Measurements from ENCODE around the gene DESI1.
A peak's percentile ranks its signal among the peaks of the same experiment; 100 is the strongest.
"Not testable (repeated sequence)": the region's sequence is repeated elsewhere in the genome, so short reads cannot be mapped to it uniquely, and the experiment has no call there.

The DESI1 gene

DNA sequence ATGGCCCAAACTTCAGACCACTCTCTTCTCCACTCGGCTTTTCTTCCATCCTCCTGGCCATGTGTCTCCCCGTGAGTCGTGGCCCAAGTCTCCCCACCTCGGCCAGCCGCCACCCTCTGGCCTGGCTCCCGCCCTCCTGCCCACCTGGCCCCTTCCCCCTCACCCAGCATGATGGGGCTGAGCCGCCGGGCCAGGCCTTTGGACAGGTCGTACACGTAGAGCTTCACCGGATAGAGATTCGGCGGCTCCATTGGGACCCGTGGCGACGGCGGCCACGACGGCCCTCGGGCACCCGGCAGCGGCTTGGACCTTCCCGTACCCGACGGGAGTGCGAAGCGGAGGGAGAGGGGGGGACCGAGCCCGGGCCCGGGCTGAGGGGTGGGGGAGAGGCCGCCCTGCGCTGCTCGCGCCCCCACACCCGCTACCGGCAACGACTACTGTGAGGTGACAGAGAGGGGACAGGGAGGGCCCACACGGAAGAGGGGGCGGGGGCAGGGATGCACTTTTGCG is at the start of gene DESI1:
Gene DESI1, minus strand, starts transcription at position 455 of the 510 bp plus-strand sequence. Its CDS starts 204 bp downstream, at position 251.
- DNase-seq: no peak

DNA sequence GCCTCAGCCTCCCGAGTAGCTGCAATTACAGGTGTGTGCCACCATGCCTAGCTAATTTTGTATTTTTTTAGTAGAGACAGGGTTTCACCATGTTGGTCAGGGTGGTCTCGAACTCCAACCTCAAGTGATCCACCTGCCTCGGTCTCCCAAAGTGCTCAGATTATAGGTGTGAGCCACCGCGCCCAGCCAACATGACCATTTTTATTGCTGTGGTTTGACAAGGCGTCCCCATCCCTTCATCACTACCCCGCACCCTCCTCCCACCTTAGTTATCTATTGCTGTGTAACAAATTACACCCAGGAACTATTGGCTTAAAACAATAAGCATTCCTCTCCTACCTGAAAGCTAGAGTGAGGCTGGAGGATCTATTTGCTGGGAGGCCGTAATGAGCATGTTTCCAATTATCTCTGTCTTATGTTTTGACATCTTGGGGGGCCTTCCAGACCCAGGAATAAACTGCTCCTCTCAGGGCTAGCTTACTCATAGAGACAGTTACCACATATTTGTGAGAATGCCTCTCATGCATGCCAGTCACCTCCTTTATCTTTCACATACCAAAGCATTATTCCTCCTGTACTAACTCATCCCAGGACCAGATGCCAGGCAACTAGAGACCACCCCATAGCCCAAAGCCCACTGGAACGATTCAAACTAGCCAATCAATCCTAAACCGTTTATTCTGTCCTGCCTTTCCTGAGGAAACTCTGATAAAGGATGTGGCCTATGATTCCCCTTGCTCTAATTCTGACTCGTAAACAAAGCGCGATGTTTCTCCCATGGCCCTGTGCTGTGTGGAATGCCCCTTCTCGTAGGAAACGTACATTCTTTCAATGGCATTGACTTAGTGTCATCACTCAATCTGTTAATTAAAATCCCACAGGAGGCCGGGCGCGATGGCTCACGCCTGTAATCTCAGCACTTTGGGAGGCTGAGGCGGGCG is 48.4 kb upstream of the DESI1 start:
- no peak for DNase-seq

DNA sequence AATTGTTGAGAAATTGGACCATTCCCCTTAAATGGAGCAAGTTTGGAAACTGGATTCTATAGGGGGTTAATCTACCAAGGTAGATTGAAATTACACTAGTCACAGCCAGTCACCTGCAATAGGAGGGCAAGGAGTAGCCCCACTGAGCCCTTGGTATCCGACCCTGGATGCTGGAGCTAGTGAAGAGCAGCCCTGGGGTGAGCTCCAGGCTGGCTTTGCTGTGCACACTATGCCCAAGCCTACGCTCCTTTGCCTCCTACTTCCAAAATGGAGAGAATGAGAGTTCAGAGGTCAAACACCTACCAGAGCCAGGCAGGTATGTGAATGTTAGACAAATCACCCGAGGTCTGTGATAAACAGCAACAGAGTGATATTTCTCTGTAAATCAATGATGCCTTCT is 44.1 kb upstream of the DESI1 start:
- no peak for DNase-seq

DNA sequence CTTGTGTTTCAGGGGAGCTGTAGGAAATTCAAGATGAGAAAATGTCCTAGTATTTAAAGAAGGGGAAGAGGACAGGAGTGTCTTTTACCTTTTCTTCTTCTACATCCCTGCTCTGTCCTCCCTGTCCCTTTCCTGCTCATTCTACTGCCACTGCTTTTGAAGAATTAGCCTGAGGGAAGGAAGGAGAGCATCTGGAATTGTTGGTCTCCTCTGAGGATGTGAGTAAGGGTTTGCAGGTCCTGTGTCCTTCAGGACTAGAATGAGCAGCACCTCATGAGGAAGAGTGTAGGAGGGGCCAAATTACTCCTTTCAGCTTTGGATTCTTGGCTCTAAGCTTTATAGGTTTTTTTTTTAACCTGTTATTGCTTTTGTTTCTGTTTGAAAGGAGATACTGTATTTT is 43.6 kb upstream of the DESI1 start:
- no peak for DNase-seq

DNA sequence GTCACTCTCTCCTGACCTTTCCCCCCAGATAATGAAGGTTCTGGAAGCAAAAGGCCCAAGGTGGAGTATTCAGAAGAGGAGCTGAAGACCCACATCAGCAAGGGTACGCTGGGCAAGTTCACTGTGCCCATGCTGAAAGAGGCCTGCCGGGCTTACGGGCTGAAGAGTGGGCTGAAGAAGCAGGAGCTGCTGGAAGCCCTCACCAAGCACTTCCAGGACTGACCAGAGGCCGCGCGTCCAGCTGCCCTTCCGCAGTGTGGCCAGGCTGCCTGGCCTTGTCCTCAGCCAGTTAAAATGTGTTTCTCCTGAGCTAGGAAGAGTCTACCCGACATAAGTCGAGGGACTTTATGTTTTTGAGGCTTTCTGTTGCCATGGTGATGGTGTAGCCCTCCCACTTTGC is 42.8 kb upstream of the DESI1 start:
- DNase-seq: not testable (repeated sequence)

DNA sequence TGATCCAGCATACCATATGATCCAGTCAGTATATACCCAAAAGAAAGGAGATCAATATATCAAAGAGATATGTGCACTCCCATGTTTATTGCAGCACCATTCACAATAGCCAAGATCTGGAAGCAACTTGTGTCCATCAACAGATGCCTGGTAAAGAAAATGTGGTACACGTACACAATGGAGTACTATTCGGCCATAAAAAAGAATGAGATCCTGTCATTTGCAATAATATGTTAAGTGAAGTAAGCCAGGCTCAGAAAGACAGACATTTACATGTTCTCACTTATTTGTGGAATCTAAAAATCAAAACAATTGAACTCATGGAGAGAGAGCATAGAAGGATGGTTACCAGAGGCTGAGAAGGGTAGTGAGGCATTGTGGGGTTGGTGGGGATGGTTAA is 40.9 kb upstream of the DESI1 start:
- DNase-seq: no peak

DNA sequence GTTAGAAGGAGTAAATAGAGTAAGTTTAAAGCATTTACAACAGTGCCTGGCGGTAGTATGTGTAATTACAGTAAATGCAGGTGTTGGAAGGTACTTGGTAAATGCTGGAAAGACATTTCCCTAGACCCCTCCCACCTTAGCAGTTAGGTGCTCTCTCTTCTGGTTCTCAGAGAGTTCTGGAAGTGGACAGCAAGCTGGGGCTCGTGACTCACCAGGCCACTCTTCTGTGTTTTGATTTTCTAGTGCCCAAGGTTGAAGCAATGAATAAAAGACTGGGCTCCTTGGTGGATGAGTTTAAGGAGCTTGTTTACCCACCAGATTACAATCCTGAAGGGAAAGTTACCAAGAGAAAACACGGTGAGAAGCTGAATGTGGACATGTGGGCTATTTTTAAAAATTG is 40.2 kb upstream of the DESI1 start:
- no peak for DNase-seq

DNA sequence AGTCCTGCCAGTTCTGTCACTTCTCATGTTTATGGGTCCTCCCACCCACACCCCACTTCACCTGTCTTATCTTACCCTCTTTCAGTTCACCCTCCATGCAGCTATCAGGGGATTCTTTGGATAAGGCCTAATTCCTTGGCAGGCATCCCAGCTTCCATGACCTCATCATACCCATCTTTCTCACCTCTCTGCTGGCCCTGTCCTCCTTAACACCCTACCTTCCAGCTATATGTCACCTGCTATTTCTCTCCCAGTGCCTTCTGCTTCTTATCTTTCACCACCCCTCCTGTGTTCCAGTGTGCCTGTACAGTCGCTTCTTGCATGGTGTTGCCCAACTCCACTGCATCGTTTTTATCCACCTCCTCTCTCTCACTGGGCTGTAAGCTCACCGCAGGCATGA is 39.6 kb upstream of the DESI1 start:
- DNase-seq: no peak

DNA sequence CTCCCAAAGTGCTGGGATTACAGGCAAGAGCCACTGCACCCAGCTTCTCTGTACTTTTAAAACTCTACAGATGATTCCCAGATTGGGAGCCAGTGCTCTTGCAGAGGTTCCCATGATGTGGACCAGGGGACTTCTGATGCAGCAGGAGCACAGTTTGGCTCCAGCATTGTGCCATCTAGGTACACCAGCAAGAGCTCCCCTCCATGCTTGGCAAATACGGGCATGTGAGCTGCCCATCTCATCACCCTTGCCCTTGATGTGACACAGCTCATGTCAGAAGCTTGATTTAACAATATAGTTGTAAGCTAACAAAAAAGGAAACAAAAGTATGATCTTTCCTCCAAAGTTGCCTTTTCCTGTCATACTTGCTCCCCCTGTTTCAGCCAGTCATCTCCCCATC is 39.1 kb upstream of the DESI1 start:
- no peak for DNase-seq

DNA sequence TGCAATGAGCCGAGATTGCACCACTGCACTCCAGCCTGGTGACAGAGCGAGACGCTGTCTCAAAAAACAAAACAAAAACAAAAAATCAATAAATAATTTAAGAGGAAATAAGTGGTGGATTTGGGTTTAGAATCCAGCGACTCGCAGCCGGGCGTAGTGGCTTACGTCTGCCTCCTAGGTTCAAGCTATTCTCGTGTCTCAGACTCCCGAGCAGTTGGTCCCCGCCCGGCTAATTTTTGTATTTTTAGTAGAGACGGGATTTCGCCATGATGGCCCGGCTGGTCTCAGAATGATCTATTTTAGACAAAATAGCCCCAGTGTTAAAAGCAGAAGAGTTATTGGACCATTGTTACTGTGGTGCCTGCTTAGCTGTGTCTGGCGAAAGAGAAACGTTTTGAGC is 38.0 kb upstream of the DESI1 start:
- DNase-seq: no peak

DNA sequence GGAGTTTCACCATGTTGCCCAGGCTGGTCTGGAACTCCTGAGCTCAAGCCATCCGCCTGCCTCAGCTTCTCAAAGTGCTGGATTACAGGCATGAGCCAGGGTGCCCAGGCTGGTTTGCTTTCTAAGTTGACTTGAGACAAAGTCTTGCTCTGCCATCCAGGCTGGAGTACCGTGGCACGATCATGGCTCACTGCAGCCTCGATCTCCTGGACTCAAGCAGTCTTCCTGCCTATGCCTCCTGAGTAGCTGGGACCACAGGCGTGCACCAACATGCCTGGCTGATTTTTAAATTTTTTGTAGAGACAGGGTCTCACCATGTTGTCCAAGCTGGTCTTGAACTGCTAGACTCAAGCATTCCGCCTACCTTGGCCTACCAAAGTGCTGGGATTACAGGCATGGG is 36.9 kb upstream of the DESI1 start:
- no peak for DNase-seq

DNA sequence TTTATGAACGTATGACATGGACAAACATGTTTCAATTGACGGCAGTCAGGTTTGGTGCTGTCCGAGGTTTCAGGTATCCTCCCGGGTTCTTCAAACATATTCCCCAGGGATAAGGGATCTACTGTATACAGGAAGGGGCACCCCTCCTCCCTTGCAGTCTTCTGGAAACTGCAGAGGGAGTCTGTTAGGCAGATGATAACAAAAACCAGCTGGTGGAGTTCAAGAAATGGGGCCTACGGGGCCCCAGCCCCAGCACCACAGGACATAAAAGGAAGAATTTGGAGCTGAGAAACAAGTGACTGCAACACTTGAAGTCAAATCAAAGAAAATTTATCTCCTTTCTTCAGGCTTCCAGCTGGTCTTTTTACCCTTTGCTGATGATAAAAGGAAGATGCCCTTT is 35.7 kb upstream of the DESI1 start:
- DNase-seq: no peak

DNA sequence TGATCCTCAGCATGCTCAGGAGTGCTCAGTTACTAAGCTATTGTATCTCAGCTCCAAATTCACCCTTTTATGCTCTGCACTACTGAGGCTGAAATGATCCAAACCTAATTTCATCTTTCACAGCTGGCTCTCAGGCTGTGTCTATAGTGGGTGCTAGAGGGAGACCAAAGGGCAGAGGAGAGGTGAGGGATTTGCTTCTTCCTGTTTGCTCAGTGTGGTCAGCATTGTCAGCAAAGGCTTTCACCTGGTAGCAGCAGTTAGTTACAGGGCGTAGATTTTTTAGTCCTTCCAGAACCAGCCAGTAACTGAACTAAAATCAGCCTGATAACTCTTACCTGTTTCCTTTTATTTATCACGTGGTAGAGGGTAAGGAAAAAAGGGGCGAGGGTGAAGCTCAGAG is 33.5 kb upstream of the DESI1 start:
- DNase-seq: no peak

DNA sequence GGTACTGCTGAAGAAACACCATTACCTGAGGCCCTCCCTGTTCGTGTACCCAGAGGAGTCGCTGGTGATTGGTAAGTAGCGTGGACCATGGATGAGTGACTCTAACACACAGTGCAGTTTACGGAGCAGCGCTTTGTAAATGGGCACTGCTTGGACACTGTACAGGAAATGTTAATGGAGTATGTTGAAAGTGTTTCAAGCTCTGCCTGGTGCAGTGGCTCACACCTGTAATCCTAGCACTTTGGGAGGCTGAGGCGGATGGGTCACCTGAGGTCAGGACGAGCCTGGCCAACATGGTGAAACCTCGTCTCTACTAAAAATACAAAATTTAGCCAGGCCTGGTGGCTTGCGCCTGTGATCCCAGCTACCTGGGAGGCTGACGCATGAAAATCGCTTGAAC is 30.0 kb upstream of the DESI1 start:
- DNase-seq: no peak

DNA sequence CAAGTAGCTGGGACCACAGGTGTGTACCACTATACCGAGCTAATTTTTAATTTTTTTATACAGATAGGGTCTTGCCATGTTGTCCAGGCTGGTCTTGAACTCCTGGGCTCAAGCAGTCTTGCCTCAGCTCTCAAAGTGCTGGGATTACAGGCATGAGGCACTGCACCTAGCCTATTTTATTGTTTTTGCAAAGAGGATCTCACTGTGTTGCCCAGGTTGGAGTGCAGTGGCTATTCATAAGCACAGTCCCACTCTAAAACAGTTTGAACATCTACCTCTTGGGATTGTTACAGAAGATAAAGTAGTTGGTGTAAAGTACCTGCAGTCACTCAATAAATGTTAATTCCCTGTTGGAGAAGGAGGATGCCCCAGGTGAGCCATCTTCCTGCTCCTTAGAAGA is 29.4 kb upstream of the DESI1 start:
- no peak for DNase-seq

DNA sequence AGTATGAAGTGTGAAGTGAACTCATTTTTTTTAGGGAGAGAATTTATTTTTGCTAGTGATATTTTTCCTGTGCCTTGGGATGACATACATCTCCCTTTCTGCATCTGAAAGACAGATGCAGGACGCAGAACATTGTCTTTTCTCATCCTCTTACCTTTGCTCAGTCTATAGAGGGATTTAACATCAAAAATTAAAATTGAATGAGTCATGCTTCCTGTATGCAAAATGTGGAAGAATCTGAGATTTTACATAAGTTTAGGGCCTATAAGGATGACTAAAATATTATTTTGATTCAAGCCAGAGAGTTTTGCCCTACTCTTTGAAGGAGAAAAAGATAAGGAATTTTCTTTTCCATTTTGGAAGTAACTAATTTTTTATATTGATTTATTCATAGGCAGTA is 27.6 kb upstream of the DESI1 start:
- no peak for DNase-seq

DNA sequence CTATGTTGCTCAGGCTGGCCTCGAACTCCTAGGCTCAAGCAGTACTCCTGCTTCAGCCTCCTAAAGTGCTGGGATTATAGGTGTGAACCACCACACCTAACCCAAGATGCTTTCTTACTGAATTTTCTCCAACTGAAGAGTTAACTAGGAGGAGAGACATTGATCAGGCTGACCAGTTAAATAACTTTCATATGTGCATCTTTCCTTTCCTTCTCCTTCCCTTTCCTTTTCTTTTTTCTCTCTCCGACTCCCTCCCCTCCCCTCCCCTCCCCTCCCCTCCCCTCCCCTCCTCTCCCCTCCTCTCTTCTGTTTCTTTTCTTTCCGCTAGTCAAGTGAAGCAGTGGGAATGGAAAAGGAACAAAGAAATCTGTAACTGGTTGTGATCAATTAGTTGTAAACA is 26.9 kb upstream of the DESI1 start:
- DNase-seq: no peak

DNA sequence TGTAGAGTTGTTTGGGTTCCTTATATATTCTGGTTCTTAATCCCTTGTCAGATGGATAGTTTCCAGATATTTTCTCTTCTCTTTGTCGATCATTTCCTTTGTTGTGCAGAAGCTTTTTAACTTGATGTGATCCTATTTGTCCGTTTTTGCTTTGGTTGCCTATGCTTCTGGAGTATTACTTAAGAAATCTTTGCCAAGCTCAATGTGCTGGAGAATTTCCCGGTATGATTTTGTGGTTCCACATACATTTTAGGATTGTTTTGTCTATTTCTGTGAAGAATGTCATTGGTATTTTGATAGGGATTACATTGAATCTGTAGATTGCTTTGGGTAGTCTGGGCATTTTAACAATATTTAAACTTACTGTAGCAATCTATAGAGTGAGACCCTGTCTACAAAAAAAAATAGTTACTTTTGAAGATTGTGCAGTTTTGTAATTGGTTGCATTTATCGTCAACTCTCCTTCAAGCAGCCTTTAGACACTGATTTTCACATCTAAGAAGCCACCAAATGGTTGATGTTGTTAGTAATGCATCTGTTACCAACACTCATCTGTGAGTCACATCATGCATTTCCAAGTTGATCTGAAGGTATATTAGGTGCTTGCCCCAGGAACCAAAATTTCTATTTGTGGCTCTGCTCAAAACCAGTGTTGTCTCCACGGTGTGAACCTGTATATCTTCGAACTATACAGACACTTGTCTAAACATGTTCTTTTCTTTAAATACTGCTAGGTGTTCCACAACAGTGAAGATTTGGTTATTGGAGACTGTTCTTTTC is 21.7 kb upstream of the DESI1 start:
- no peak for DNase-seq

DNA sequence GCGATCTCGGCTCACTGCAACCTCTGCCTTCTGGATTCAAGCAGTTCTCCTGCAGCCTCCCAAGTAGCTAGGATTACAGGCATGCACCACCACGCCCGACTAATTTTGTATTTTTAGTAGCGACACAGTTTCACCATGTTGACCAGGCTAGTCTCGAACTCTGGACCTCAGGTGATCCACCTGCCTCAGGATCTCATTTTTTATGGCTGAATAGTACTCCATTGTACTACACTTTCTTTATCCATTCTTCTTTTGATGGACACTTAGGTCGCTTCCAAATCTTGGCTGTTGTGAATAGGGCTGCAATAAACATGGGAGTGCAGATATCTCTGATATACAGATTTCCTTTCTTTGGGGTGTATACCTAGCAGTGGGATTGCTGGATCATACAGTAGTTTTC is 21.0 kb upstream of the DESI1 start:
- DNase-seq: no peak

DNA sequence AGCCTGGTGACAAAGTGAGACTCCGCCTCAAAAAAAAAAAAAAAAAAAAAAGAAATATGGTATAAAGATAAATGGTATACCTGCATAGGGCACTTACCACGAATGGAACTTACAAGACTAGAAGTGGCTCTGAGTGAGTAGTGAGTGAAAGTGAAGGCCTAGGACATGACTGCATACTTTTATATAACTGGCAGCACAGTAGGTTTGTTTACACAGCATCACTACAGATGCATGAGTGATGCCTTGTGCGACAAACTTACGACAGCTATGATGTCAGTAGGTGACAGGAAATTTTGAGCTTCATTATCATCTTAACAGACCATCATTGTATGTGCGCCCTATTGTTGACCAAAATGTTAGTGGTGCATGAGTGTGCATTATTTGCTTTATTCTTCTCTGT is 17.9 kb upstream of the DESI1 start:
- no peak for DNase-seq

DNA sequence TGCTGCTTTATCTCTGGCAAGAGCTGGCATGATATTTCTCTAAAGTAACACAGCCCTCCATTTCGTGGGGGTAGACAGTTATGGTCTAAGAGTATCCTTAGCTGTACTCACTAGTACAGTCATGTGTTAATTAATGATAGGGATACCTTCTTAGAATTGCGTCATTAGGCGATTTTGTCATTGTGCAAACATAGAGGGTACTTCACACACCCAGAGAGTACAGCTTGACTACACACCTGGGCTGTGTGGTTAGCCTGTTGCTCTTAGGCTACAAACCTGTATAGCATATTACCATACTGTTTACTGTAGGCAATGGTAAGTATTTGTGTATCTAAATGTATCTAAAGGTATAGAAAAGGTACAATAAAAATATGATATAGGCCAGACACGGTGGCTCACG is 17.3 kb upstream of the DESI1 start:
- DNase-seq: no peak

DNA sequence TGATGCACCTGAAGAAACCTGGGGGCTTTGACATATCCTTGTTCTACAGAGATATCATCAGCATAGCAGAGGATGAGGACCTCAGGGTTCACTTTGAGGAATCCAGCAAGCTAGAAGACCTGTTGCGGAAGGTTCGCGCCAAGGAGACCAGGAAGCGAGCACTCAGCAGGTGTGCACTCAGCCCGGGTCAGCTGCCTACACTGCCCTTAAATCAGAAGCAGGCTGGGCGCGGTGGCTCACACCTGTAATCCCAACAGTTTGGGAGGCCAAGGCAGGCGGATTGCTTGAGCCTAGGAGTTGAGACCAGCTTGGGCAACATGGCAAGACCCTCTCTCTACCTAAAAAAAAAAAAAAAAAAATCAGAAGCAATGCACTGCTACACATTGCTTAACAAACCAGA is 16.8 kb upstream of the DESI1 start:
- not testable (repeated sequence) for DNase-seq

DNA sequence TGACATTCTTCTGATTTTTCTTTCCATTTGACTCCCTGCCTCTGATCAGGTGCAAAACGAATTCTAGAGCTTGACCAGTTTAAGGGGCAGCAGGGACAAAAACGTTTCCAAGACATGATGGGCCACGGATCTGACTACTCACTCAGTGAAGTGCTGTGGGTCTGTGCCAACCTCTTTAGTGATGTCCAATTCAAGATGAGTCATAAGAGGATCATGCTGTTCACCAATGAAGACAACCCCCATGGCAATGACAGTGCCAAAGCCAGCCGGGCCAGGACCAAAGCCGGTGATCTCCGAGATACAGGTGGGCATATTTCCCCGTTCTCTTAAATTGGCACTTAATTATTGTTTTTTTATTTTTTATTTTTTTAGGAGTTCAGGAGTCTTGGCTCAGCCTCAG is 15.6 kb upstream of the DESI1 start:
- peak; percentile 5 to 58 for DNase-seq

DNA sequence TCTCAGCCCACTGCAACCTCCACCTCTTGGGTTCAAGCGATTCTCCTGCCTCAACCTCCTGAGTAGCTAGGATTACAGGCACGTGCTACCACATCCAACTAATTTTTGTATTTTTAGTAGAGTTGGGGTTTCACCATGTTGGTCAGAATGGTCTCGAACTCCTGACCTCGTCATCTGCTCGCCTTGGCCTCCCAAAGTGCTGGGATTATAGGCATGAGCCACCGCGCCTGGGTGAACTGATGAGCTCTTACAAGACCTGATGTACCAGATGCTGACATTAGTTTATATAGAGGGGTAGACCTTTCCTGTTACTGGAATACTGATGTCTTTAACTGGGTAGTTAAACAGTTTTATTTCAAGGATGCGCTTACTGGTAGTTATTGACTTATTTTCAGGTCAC is 13.8 kb upstream of the DESI1 start:
- DNase-seq: not testable (repeated sequence)

Data from NCI-H446 (cell line).